Activated CD4-positive, alpha-beta T cell treated with anti-CD3 and anti-CD28 coated beads, Interleukin-2, amount 50 U/mL, for 48 hours (primary cell): ENCODE data around the gene AATF.

ENCODE experiments used
- DNase-seq, 2 experiments: peaks; one replicate each; pipeline ENCODE4 v3.0.0-alpha.2; 2020

The AATF gene

DNA sequence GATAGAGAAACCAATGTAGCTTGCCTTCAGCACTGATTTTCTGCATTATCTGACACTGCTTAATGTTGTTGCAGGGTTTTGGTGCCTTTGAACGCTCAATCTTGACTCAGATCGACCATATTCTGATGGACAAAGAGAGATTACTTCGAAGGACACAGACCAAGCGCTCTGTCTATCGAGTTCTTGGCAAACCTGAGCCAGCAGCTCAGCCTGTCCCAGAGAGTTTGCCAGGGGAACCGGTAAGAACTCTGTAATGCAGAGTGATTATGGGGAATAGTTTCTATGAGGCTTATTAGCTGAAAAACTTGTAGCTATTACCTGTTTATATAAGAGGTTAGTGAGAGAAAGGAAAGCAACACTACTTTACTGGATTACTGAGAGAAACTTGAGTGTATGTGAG lies 40.4 kb downstream of the AATF start:
- DNase-seq, result no peak

DNA sequence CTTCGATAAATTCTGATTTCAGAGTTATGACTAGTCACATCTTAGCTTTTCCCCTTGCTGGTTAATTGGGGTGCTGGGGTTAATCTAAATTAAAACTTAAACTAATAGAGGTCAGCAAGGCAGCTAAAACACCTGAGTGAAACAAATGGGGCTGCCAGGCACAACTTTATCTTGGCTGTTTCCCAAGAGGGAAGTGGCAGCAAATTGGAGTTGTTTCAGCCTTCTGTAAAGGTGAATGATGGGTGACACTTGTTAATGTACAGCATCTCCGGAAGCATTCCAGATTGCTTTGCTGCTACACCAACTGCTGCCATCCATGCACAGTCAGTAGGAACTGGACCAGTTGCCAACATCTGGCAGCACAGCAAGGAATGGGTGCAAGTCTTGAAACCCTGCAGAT lies 43.9 kb downstream of the AATF start:
- no peak for DNase-seq

DNA sequence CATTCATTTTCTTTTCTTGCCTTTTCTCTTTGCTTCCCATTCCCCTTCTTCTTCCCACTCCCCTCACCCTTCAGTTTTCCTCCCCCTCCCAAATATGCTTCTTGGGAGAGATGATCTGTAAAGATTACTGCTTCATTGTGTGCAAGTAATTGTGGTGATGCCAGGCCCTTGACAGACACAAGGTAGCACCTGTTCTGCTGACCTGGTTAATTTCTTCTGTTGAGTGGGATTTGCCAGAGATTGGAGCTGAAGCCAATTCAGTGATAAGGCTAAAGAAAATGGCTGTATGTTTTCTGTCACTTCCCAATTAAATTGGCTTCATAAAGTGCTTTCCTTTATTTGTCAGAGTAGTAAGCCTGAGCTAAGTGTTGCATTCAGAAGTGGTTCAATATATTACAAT lies 44.5 kb downstream of the AATF start:
- DNase-seq, result no peak

DNA sequence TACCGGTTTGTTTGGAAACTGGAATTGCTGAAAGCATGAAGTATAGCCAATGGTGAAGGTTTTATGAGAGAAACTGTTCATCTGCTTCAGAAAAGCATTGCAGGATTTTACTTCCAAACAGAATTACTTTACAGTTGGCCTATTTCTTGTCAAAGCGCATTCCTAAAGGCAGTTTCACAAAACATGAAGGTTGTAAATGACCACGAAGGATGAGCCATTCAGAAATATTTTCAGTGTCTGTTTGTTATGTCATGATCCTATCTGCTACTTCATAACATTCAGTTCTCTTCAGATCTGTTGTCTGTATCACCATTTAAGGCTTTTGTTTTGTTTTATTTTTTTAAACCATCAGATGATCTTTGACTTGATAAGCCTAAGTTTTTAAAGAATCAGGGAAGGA lies 45.7 kb downstream of the AATF start:
- no peak for DNase-seq

DNA sequence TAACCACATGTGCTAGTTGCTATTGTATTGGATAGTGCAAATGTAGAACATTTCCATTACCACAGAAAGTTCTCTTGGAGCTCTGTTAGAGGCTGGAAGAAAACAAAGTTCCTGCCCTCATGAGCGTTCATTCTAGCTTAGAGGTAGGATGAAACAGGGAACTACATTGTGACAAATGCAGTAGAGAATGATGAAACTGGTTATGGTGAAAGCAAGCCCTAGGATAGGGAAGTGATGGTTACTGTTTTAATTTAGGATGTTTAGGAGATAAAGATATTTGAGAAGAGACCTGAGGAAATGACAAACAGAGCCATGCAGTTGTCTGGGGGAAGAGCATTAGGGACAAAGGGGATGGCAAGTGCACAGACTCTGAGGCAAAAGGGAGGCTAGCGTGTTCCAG lies 50.7 kb downstream of the AATF start:
- no peak for DNase-seq

DNA sequence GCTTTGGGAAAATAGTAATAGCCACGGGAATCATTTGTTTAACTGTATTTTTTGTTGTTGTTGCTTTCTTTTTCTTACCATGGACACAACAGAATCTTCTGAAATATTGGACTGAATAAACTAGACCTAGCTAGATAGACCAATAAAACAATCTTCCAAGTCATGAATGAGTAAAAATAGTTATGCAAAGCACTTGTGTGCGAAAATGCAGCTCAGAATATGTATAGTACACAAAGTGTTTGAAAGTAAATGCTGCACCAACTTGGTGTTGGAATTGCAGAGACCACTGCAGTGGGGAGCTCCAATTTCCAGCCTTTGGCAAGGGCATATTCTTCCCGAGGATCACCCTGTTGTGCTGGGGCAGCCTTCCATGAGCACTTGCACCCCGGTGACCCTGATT lies 68.0 kb downstream of the AATF start:
- DNase-seq, result no peak

DNA sequence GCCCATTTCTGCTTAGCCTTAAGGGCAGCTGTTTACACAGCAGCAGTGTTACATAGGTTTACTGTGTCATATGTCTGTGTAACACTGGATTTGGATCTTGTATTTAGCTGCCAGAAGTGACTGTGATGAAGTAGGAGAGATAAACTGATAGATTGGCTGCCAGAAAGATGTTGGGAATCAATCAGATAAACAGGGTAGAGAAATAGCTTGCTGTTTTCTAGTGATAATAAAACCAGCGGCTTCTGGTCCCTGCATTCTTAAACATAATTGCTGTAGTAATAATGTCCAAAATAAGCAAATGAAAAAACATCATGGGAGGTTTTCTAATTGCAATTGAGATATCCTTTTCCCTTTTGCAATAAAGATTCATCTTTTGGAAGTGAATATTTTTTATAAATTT lies 68.7 kb downstream of the AATF start:
- DNase-seq, result no peak

DNA sequence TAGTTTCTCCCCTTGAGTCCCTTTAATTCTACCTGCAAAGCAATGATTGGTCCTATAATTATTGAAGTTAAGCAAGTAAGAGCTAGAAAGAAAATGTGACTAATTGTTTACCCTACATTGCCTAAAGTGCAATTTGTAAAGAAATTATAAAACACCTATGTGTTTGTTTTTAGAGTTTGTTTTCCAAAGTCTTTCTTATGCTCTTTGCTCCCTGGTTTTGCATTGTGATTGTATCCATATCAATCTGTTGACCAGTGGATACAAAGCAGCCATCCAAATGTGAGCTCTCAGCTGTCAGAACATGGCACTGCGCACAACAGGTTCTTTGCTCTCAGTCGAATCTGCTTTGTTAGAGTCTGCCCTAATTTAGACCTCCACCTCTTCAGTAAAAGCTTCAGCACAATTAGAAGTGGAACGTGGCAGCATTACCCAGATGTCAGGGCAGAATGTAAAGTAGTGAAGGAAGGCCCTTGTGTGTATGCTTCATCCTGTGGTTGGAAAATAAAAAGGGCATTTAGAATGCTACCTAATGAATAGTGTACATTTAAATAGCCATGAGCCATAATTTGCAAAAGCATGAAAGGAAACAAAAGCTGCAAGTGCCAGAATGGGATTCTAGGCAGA lies 70.5 kb downstream of the AATF start:
- no peak for DNase-seq

DNA sequence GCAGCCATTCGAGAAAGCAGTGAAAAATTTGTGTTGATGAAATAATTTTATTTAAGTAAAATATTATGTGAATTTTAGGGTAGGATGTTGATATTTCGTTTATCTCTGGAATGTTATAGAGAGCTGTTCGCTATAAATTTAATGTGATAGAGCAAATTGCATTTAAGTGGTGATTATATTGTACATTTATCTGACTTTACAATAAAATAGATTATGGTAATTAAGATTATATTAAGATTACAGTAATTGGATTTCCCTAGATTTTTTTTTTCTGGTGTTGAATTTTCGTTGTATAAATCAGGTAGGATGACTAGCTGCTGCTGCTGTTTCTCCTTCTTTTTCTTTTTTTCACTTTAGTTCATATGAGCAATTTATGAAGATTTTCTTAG lies 71.0 kb downstream of the AATF start:
- DNase-seq, result no peak

DNA sequence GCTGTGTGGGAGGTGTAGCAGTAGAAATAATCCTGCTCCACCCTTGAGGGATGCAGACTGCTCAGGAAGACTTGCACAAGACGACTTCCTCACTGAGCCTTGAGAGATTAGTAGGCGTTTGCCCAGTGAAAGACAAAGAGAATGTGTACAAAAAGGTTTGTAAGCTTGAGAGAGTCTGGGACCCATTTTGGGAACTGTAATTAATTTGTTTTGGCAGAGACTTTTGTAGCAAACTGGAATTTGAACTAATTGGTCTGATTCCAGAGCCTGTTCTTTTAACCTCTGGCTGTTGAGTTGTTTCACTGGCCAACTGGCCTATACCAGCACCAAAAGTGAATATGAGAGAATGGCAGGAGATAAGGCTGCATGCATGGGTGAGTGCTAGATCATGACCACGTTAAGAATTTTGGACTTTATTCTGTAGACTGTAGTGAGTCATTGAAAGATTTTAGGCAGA lies 75.5 kb downstream of the AATF start:
- DNase-seq, result no peak

DNA sequence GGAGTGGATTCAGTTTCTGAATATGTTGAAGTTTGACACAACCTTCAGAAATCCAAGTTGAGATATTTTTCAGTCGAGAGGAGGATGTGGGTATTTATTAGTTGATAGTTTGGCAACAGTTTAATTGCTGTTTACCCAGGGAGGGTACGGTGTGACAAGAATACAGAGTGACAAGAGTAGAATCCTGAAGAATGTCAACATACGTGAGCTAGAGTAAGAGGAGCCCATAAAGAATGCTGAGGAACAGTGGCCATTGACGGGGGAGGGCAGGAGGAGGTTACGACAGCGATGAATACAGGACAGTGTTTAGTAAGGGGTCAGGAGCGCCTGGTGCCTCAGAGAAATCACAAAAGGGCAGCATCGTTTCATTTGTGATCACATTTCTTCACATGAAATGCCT lies 76.5 kb downstream of the AATF start:
- DNase-seq, result no peak

DNA sequence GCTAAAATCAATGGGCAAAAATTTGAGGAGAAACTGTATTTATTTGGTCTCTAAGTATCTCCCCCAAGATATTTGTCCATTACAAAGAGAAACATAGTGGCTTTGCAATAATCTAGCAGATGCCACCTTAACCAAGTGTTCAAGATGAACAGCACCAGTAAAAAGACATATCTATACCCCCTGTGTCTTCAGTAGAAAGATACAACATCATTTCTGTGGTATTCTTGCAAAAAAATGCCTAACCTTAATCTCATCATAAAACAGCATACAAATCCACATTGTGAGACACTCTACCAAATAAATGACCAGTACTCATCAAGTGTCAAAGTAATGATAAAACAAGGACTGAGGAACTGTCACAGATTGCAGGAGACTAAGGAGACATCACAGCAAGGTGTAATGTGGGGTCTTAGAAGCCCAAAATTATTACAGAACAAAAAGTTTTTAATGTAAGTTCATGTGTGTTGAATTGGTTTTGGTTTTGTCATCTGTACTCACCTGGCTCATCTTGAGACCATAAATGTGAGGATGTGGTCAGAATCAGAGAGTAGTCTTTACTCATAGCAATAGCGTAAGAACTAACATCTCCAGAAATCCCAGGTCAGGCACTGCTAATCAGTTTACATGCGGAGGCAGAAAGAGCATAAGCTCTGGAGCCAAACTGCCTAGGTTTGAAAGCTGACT lies 77.2 kb downstream of the AATF start:
- no peak for DNase-seq

DNA sequence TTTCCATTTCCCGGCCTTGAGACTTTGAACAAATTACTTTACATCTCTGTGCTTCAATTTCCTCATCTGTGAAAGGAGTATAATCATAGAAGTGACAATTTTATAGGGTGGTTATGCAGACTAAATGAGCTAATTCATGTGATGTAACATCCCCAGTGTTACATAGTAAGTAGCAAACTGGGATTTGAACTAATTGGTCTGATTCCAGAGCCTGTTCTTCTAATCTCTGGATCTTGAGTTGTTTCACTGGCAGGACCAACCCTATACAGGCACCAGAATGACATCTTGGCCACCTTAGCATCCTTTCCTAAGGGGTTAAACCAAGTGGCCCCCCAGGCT lies 77.7 kb downstream of the AATF start:
- no peak for DNase-seq

DNA sequence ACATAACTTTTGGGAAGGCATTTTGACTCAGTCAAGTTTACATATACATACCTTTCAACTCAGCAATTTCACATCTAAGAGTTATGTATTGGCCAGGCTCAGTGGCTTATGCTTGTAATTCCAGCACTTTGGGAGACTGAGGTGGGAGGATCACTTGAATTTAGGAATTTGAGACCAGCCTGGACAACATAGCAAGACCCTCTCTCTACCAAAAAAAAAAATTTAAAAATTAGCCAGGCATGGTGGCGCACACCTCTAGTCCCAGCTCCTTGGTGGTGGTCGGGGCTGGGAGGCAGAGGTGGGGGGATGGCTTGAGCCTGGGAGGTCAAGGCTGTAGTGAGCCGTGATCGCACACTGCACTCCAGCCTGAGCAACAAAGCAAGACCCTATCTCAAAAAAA lies 79.3 kb downstream of the AATF start:
- no peak for DNase-seq

DNA sequence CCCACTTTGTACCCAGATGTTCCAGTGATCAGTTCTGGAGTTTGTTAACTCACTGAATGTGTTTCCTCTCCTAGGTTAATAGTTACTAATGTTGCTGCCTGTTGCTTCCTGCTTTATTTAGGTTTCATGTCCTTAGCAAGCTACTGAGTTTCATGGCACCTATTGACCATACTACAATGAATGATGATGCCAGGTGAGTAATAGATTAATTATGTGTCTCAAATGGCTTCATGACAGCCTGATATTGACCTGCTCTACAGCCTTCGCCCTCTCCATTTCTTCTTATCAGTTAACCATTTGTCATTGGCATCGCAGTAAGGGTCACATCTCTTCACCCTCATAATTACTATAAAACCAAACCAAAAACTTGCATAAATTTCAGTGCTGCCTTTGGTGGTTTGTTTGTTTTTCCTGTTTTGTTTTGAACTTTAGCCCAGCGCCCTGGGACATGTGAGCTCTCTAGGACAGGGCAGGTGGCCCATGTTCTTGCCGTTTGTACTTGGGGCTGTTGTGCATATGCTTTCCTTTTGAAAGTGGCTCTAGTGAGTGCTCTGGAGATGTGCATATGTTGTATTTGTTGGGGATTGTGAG lies 82.8 kb downstream of the AATF start:
- no peak for DNase-seq

DNA sequence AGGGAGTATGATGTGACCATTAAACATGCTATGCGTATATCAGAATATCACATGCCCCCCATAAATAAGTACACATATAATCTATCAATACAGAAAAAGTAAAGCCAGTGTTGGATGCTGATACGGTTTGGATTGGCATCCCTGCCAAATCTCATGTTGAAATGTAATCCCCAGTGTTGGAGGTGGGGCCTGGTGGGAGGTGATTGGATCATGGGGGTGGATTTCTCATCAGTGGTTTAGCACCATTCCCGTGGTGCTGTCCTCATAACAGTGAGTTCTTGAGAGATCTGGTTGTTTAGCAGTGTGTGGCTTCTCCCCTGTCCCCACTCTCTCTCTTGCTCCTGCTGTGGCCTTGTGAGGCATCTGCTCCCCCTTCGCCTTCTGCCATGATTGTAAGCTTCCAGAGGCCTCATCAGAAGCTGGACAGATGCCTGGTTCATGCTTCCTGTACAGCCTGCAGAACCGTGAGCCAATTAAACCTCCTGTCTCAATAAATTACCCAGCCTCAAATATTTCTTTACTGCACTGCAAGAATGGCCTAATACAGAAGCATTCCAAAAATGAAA lies 88.9 kb downstream of the AATF start:
- DNase-seq, result no peak

DNA sequence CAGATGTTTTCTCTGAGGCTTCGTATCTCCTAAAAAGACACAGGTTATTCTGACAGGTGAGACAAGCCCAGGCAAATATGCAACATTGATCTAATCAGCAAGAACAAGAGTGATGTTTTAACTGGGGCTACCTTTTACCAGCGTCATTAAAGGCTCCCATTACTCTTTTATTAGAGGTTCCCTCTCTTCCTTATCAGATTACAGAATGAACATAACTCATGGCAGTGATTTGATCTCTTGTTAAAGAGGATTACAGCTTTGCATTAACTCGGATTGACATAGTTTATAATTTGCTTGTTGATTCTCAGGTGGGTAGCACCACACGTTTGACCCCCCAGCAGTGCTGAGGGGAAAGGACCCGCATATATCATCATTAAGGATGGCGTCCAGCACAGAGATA lies 90.5 kb downstream of the AATF start:
- DNase-seq, result no peak

DNA sequence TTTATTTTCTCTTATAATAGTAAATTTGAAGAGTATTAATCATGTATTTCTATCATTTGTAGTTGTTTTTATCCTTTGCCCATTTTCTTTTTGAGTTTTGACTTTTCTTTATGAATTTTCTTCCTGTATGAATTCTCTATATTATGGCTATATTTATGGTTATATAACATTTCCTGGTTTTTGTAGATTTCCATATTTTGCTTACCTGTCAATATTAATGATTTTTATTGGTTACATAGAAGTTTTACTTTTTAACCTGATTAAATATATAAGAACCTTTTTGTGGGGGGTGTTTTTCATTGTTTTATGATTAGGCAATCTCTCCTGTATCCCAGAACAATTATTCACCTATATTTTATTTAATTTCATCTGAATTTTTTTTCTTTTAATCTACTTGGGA lies 93.2 kb downstream of the AATF start:
- DNase-seq, result no peak

DNA sequence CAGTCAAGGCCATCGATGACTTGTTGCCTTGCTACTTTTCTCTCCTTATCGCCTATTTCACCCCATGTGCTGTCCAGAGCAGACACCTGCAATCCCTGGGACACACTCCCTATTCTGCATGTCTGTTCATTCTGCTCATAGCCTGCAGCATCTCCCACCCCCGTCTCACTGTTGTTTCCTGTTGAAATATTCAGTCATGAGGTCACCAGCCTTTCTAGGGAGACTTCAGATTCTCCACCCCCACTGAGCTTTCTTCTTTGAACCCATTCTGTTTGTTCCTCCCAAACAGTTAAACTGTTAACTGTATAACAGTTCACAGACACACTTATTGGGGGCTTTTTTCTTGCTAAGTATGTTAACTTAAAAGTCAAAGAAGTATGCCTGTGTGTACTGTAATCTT lies 94.4 kb downstream of the AATF start:
- DNase-seq, result no peak

DNA sequence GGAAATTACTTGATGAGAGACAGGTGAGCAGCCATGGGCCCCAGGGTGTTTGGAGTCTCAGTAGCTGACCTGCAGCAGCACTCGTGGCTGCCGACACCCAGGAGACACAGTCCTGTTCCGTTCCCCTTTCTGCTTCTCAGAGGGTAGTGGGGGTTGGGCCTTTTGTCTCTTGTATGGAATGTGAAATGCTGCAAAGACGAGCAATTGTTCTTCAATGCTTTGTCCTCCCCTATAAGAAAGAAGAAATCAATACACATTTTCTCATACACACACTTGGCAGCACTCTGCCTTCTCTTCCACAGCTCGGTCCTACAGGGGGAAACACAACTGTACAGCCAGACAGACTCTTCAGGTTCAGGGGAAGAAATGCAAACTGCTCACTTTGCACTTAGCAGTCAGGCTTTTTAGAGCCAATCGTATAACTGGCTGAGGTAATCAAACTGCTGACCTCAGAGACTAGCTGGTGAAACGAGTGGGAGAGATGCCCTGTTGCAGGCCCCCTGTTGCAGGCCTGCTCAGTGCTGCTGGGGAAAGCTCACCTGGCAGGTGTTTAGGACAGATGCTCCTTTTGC lies 96.7 kb downstream of the AATF start:
- DNase-seq, result no peak

DNA sequence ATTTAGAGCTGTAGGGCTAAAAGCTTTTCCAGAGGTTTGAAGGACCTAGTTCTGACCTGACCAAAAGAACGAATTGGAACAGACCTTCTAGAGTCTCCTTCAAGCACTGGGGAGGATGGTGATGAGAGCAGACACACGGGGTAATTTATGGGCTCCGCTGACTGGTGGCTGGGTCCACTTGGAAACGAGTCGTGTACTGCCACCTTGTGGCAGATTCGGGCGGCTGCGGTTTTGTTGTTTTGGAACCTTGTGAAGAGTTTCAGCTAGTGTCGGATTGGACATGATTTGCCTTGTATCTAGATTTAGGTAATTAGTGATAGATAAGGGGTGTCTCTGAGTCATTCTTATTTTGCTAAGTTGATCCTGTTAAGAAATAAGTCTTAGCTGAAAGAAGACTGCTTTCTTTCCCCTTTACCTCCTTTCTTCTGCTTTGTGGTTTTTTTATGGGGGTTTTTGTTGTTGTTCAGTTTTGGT lies 98.9 kb downstream of the AATF start:
- peak; percentile 83 to 88 for DNase-seq

DNA sequence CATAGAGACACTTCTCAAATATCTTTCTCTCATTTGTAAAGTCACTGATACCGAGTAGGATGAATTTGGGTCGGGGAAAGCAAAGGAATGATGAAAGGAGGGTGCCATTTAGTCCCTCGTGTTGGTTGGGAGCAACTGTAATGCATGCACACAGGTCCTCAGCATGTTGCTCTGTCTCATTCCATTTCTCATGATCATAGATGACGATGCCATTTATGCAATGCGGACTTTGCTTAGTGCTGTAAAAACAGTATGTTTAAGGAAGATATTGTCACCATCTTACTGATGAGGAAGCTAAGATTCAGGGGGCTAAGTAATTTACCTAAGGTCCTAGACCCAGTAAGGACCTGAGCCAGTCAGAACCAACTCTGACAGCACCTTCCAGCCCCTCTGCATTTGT lies 100.1 kb downstream of the AATF start:
- no peak for DNase-seq

DNA sequence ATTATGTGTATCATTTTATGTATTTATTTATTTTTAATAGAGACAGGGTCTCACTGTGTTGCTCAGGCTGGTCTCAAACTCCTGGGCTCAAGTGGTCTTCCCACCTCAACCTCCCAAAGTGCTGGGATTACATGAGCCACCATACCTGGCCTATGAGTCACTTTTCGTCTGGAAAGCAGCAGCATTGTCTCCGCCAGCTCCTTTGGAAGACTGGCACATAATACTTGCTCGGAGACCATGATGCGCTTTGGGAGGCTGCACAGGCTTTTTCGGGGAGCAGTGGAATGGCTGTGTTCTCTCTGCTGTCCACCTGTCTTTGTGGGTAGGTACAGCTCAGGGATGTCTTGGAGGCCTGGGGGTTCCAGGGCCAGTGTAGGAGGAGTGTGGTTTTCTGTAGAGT lies 102.2 kb downstream of the AATF start:
- no peak for DNase-seq

DNA sequence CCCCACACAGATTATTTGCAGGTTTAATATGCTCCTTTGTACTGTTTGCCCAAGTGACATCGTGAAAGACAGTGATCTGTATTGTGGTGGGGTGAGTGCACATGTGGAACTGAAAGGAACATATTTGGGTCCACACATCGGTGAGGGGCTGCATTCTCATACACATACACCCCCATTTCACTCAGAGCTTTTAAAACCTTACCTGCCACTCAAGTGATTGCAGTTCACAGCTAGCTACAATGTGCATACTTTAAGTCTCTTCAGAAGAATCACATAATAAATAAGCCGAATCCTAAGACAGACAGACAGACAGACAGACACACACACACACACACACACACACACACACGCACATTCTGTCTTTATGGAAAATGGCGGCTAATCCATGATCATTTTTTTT lies 102.6 kb downstream of the AATF start:
- DNase-seq, result no peak
